Right lobe of liver (tissue), 6 donors: ENCODE data around the gene C1QTNF6. TPM values are rescaled to one million over a fixed set of nuclear protein-coding genes. Genes with fewer than 3 reads are reported as not detected.
"Not testable (repeated sequence)": the region's sequence is repeated elsewhere in the genome, so short reads cannot be mapped to it uniquely, and the experiment has no call there.

Source experiments
- ATAC-seq, 4 donors: fragments of 200-7000 bp; cut with Tn5 transposase; one replicate each; pipeline ENCODE4 v1.9.1; 2020; ENCODE audit warnings: mild to moderate bottlenecking in 4 of 4, moderate library complexity in 4 of 4
- DNase-seq, 3 donors: peaks; one replicate each; pipeline ENCODE4 v3.0.0-alpha.2; 2020
- H3K27ac ChIP-seq, 3 donors: fragments of 200-600 bp; one replicate each; pipeline ENCODE4 v1.8.0; 2022
- H3K27me3 ChIP-seq, 2 donors: fragments of 200-600 bp; one replicate each; pipeline ENCODE4 v1.8.0; 2022
- H3K36me3 ChIP-seq, 4 donors: fragments of 200-600 bp; sonication (generic) in 1 of 4; one replicate each; pipeline versions ENCODE4 v1.5.1 to v1.8.0; 2017 to 2022; ENCODE audit warnings: control low read depth in 1 of 4
- H3K4me1 ChIP-seq, 4 donors: fragments of 200-600 bp; sonication (generic) in 1 of 4; one replicate each; pipeline versions ENCODE4 v1.5.1 to v1.8.0; 2017 to 2022; ENCODE audit warnings: control low read depth in 1 of 4
- H3K4me3 ChIP-seq, 3 donors: fragments of 200-600 bp; one replicate each; pipeline ENCODE4 v1.8.0; 2022
- H3K9me3 ChIP-seq, 4 donors: fragments of 200-600 bp; sonication (generic) in 1 of 4; one replicate each; pipeline versions ENCODE4 v1.5.1 to v1.8.0; 2017 to 2022; ENCODE audit warnings: control low read depth in 1 of 4
- CTCF ChIP-seq, 4 donors: fragments of 200-600 bp in 3 of 4; fragments of 450-650 bp in 1 of 4; IDR thresholded peaks; one replicate each; pipeline versions ENCODE4 v1.5.1 to v1.8.0; 2016 to 2022; ENCODE audit warnings: antibody characterized with exemption in 4 of 4, mild to moderate bottlenecking in 2 of 4
- POLR2A ChIP-seq: fragments of 450-650 bp; IDR thresholded peaks from one replicate; pipeline ENCODE4 v1.6.1; 2017; ENCODE audit warnings: antibody characterized with exemption, mild to moderate bottlenecking
- WGBS: methylation state at CpG from one replicate; pipeline ENCODE4 v1.1.6; 2018; ENCODE audit warnings: low coverage, low lambda C conversion rate; ENCODE audit not compliant: insufficient coverage; ENCODE audit errors: missing lambda C conversion rate; 5-methylcytosine and 5-hydroxymethylcytosine counted together
- intact Hi-C, 2 donors: fragments of 100-400 bp; cut with DNase I; formaldehyde crosslinking; loops; one replicate each; pipeline versions ENCODE4 v1.11.2 to v1.14.1; 2022
- total RNA-seq, 6 experiments: library from RNA; depleted of rRNA in 2 of 6; stranded (reverse); fragments of >200 nt in 2 of 6; fragmentation: NEBNext Ultra II Directional in 3 of 6; extraction: Animal tissue kit (Norgen Biotek cat#: 25700) in 3 of 6; gene quantifications; one replicate each; pipeline versions ENCODE4 v1.1.0 to v1.2.4, GENCODE V29; 2016 to 2023
- donor health status: DM: no; HTN: yes; CAD: no.
- donor health status: DM: no; HTN: no; CAD: no.
- donor health status: DM: no; HTN: no; CAD: no.
- donor health status: DM: no; HTN: yes; CAD: no.
- donor health status: DM: no; HTN: yes; CAD: no.

Gene C1QTNF6
- total RNA-seq, 6 experiments from 2014 or later: 3.3 to 12.6 (median 6.3) TPM

GRCh38 chr22:37233751-37234631, 45.9 kb upstream of the C1QTNF6 start:
- intact Hi-C loops: no loop called here
- no peaks in the 10 kb centered on the region for H3K36me3 ChIP-seq
- no peaks in the 10 kb centered on the region for H3K27me3 ChIP-seq
- no peak for ATAC-seq
- DNase-seq: peak in 1 of 3 donors; percentile 14
- H3K27ac ChIP-seq: no peak overlapping the region
- 31% methylated on average over 5 of the region's 27 CpGs for WGBS
- H3K9me3 ChIP-seq: no peaks in the 10 kb centered on the region
- TF ChIP-seq CTCF (IDR thresholded peaks at IDR 0.05): no peak
- no peak for TF ChIP-seq POLR2A
- no peaks in the 10 kb centered on the region for H3K4me1 ChIP-seq
- H3K4me3 ChIP-seq: no peak overlapping the region

- 80% methylated on average over 12 of the region's 12 CpGs for WGBS
- H3K27me3 ChIP-seq, H3K4me3 ChIP-seq, H3K4me1 ChIP-seq, H3K36me3 ChIP-seq, intact Hi-C loops, H3K27ac ChIP-seq, ATAC-seq, H3K9me3 ChIP-seq: not testable (repeated sequence)
- DNase-seq: peak in 1 of 3 donors; percentile 8
Observed at GRCh38 chr22:37233371-37233750, 45.3 kb upstream of the C1QTNF6 start.

- H3K4me3 ChIP-seq: no peak overlapping the region
- no peak for TF ChIP-seq CTCF (IDR thresholded peaks at IDR 0.05)
- TF ChIP-seq POLR2A: no peak
- intact Hi-C loops: no loop called here
- DNase-seq: peak in 1 of 3 donors; percentile 17
- H3K36me3 ChIP-seq: no peaks in the 10 kb centered on the region
- H3K27ac ChIP-seq: no peak overlapping the region
- H3K4me1 ChIP-seq: no peaks in the 10 kb centered on the region
- 73% methylated on average over 3 of the region's 15 CpGs for WGBS
- no peaks in the 10 kb centered on the region for H3K9me3 ChIP-seq
- ATAC-seq: no peak
- no peaks in the 10 kb centered on the region for H3K27me3 ChIP-seq
Observed at GRCh38 chr22:37232140-37232998, 44.3 kb upstream of the C1QTNF6 start.

- no peak overlapping the region for H3K27ac ChIP-seq
- no peak overlapping the region for H3K4me3 ChIP-seq
- no peak for TF ChIP-seq POLR2A
- TF ChIP-seq CTCF (IDR thresholded peaks at IDR 0.05): no peak
- 47% methylated on average over 10 of the region's 21 CpGs for WGBS
- intact Hi-C loops: no loop called here
- H3K36me3 ChIP-seq: no peaks in the 10 kb centered on the region
- no peaks in the 10 kb centered on the region for H3K4me1 ChIP-seq
- ATAC-seq: no peak
- H3K27me3 ChIP-seq: no peaks in the 10 kb centered on the region
- no peaks in the 10 kb centered on the region for H3K9me3 ChIP-seq
- peak in 1 of 3 donors; percentile 16 for DNase-seq
Observed at GRCh38 chr22:37231406-37232139, 43.5 kb upstream of the C1QTNF6 start.
